HEK293 (cell line): ENCODE results near the gene EFCAB10.

Source experiments
- BCL11B ChIP-seq: fragments of 450-650 bp; formaldehyde crosslinking; IDR thresholded peaks from 2 replicates; pipeline ENCODE4 v1.5.1; 2016; ENCODE audit warnings: low read depth, missing biosample characterization, missing genetic modification characterization
- EGR2 ChIP-seq: fragments of 450-650 bp; formaldehyde crosslinking; IDR thresholded peaks from 2 replicates; pipeline ENCODE4 v1.5.1; 2016; ENCODE audit warnings: low read depth, missing biosample characterization, missing genetic modification characterization
- GLIS2 ChIP-seq: fragments of 450-650 bp; formaldehyde crosslinking; IDR thresholded peaks from 2 replicates; pipeline ENCODE4 v1.5.1; 2016; ENCODE audit warnings: missing biosample characterization, missing genetic modification characterization
- OSR2 ChIP-seq: fragments of 450-650 bp; formaldehyde crosslinking; IDR thresholded peaks from 2 replicates; pipeline ENCODE4 v1.5.1; 2016; ENCODE audit warnings: missing biosample characterization, missing genetic modification characterization
- PRDM10 ChIP-seq: fragments of 450-650 bp; formaldehyde crosslinking; IDR thresholded peaks from 2 replicates; pipeline ENCODE4 v1.5.1; 2016; ENCODE audit warnings: missing biosample characterization, missing genetic modification characterization
- REPIN1 ChIP-seq: fragments of 450-650 bp; formaldehyde crosslinking; IDR thresholded peaks from 2 replicates; pipeline ENCODE4 v1.5.1; 2017; ENCODE audit warnings: missing biosample characterization, missing genetic modification characterization, low read depth
- WT1 ChIP-seq: fragments of 450-650 bp; formaldehyde crosslinking; IDR thresholded peaks from 2 replicates; pipeline ENCODE4 v1.5.1; 2016; ENCODE audit warnings: missing biosample characterization, missing genetic modification characterization
- ZBTB20 ChIP-seq: fragments of 450-650 bp; formaldehyde crosslinking; IDR thresholded peaks from 2 replicates; pipeline ENCODE4 v1.5.1; 2016; ENCODE audit warnings: missing biosample characterization, missing genetic modification characterization
- ZBTB48 ChIP-seq: fragments of 450-650 bp; formaldehyde crosslinking; IDR thresholded peaks from 2 replicates; pipeline ENCODE4 v1.5.1; 2016; ENCODE audit warnings: missing biosample characterization, missing genetic modification characterization
- ZEB2 ChIP-seq: fragments of 450-650 bp; formaldehyde crosslinking; IDR thresholded peaks from 2 replicates; pipeline ENCODE4 v1.5.1; 2016; ENCODE audit warnings: missing biosample characterization, missing genetic modification characterization
- ZFHX2 ChIP-seq: fragments of 450-650 bp; formaldehyde crosslinking; conservative IDR thresholded peaks from 2 replicates; pipeline ENCODE4 v1.5.1; 2016; ENCODE audit warnings: missing biosample characterization, missing genetic modification characterization
- ZNF132 ChIP-seq: fragments of 450-650 bp; formaldehyde crosslinking; IDR thresholded peaks from 2 replicates; pipeline ENCODE4 v1.5.1; 2017; ENCODE audit warnings: missing biosample characterization, missing genetic modification characterization, borderline replicate concordance
- ZNF133 ChIP-seq: fragments of 450-650 bp; formaldehyde crosslinking; IDR thresholded peaks from 2 replicates; pipeline ENCODE4 v1.5.1; 2016; ENCODE audit warnings: missing biosample characterization, missing genetic modification characterization
- ZNF16 ChIP-seq: fragments of 450-650 bp; formaldehyde crosslinking; IDR thresholded peaks from 2 replicates; pipeline ENCODE4 v1.5.1; 2016; ENCODE audit warnings: low read depth, missing biosample characterization, missing genetic modification characterization
- ZNF174 ChIP-seq: fragments of 450-650 bp; formaldehyde crosslinking; IDR thresholded peaks from 2 replicates; pipeline ENCODE4 v1.5.0; 2017; ENCODE audit warnings: missing biosample characterization, mild to moderate bottlenecking, missing genetic modification characterization
- ZNF202 ChIP-seq: fragments of 450-650 bp; formaldehyde crosslinking; IDR thresholded peaks from 2 replicates; pipeline ENCODE4 v1.5.1; 2016; ENCODE audit warnings: missing biosample characterization, missing genetic modification characterization, borderline replicate concordance
- ZNF214 ChIP-seq: fragments of 450-650 bp; formaldehyde crosslinking; IDR thresholded peaks from 2 replicates; pipeline ENCODE4 v1.5.1; 2017; ENCODE audit warnings: missing biosample characterization, mild to moderate bottlenecking, missing genetic modification characterization, borderline replicate concordance
- ZNF274 ChIP-seq, 2 experiments: fragments of 200-500 bp in 1 of 2; fragments of 450-650 bp in 1 of 2; sonication (Bioruptor generic) in 1 of 2; formaldehyde crosslinking in 1 of 2; IDR thresholded peaks; 2 replicates each; pipeline versions ENCODE4 v1.5.1 to v1.6.1; 2014 to 2016; ENCODE audit warnings: borderline replicate concordance in 1 of 2, inconsistent platforms in 1 of 2, low read length in 1 of 2, missing biosample characterization in 1 of 2, missing genetic modification characterization in 1 of 2
- ZNF341 ChIP-seq: fragments of 450-650 bp; formaldehyde crosslinking; IDR thresholded peaks from 2 replicates; pipeline ENCODE4; 2016; ENCODE audit warnings: low read depth, missing biosample characterization, missing genetic modification characterization
- ZNF423 ChIP-seq: fragments of 450-650 bp; formaldehyde crosslinking; IDR thresholded peaks from 2 replicates; pipeline ENCODE4 v1.5.1; 2016; ENCODE audit warnings: missing biosample characterization, missing genetic modification characterization
- ZNF449 ChIP-seq: fragments of 450-650 bp; formaldehyde crosslinking; IDR thresholded peaks from 2 replicates; pipeline ENCODE4 v1.5.1; 2017; ENCODE audit warnings: missing biosample characterization, mild to moderate bottlenecking, missing genetic modification characterization, moderate library complexity
- ZNF488 ChIP-seq: fragments of 450-650 bp; formaldehyde crosslinking; IDR thresholded peaks from 2 replicates; pipeline ENCODE4 v1.5.1; 2016; ENCODE audit warnings: missing biosample characterization, missing genetic modification characterization
- ZNF513 ChIP-seq: fragments of 450-650 bp; IDR thresholded peaks from 2 replicates; pipeline ENCODE4 v1.5.1; 2018; ENCODE audit warnings: missing biosample characterization, missing genetic modification characterization
- ZNF600 ChIP-seq: fragments of 450-650 bp; formaldehyde crosslinking; IDR thresholded peaks from 2 replicates; pipeline ENCODE4 v1.5.1; 2016; ENCODE audit warnings: missing biosample characterization, missing genetic modification characterization
- ZNF610 ChIP-seq: fragments of 450-650 bp; formaldehyde crosslinking; IDR thresholded peaks from 2 replicates; pipeline ENCODE4 v1.5.1; 2016; ENCODE audit warnings: missing biosample characterization, missing genetic modification characterization, borderline replicate concordance
- ZNF843 ChIP-seq: fragments of 450-650 bp; formaldehyde crosslinking; IDR thresholded peaks from 2 replicates; pipeline ENCODE4 v1.5.1; 2016; ENCODE audit warnings: missing biosample characterization, missing genetic modification characterization

Gene EFCAB10

GRCh38 chr7:105521027-105521716 is 60.1 kb downstream of the EFCAB10 start (continued):
- TF ChIP-seq PRDM10 (tag by site-specific recombination) (no peak), ZFHX2 (tag by site-specific recombination) (peak; percentile 69), ZNF600 (tag by site-specific recombination) (peak; percentile 91), ZNF449 (tag by site-specific recombination) (no peak), ZBTB48 (tag by site-specific recombination) (peak; percentile 99), ZNF174 (no peak), ZNF133 (tag by site-specific recombination) (no peak), ZNF132 (tag by site-specific recombination) (no peak), BCL11B (tag by site-specific recombination) (no peak), ZNF488 (no peak), OSR2 (tag by site-specific recombination) (no peak), ZBTB20 (tag by site-specific recombination) (peak; percentile 84), REPIN1 (no peak), ZNF843 (tag by site-specific recombination) (no peak), WT1 (tag by site-specific recombination) (peak; percentile 40), ZNF341 (tag by site-specific recombination) (no peak), ZNF202 (no peak), ZNF16 (no peak), ZNF274 (IDR thresholded peaks at IDR 0.05; ENCODE audit: low read length) (no peak), ZNF274 (tag by site-specific recombination; IDR thresholded peaks at IDR 0.05; ENCODE audit: borderline replicate concordance) (no peak), ZEB2 (0 out of 2 replicates have a peak, but pooled peaks have one; percentile 29), GLIS2 (tag by site-specific recombination) (peak; percentile 95), ZNF513 (no peak), ZNF214 (tag by site-specific recombination) (no peak), ZNF610 (tag by site-specific recombination) (peak; percentile 84; the same call in 1 of the 2 replicates), EGR2 (peak; percentile 59; the same call in 1 of the 2 replicates), ZNF423 (peak; percentile 58; the same call in 1 of the 2 replicates)
- TF ChIP-seq, all 188 proteins: peak for 23
